Stimulated activated CD4-positive, alpha-beta T cell treated with anti-CD3 and anti-CD28 coated beads, Interleukin-1b, Interleukin-23, amount 100 ng/mL, for 4 hours (primary cell): Measurements from ENCODE around the gene ROBO1.
"Not testable (repeated sequence)": the region's sequence is repeated elsewhere in the genome, so short reads cannot be mapped to it uniquely, and the experiment has no call there.

Experiments used
- DNase-seq, 2 donors: peaks; one replicate each; pipeline ENCODE4 v3.0.0-alpha.2; 2020; ENCODE audit warnings: low read depth in 2 of 2

ROBO1 gene

GRCh38 chr3:79378064-79378463 lies 389.7 kb downstream of the ROBO1 start:
- no peak for DNase-seq

- DNase-seq, result no peak
Measured at GRCh38 chr3:79369306-79369705, 398.5 kb downstream of the ROBO1 start.

- DNase-seq, result no peak
Measured at GRCh38 chr3:79368403-79368802, 399.4 kb downstream of the ROBO1 start.

- no peak for DNase-seq
Measured at GRCh38 chr3:79367803-79368202, 400.0 kb downstream of the ROBO1 start.

GRCh38 chr3:79367066-79367465 lies 400.7 kb downstream of the ROBO1 start:
- DNase-seq, result no peak

GRCh38 chr3:79366414-79366813 lies 401.4 kb downstream of the ROBO1 start:
- no peak for DNase-seq

- DNase-seq, result no peak
Measured at GRCh38 chr3:79364784-79365183, 403.0 kb downstream of the ROBO1 start.

GRCh38 chr3:79362571-79363270 lies 405.1 kb downstream of the ROBO1 start:
- DNase-seq, result no peak

GRCh38 chr3:79361748-79362378 lies 405.9 kb downstream of the ROBO1 start:
- no peak for DNase-seq

- no peak for DNase-seq
Measured at GRCh38 chr3:79358327-79358726, 409.5 kb downstream of the ROBO1 start.

- DNase-seq, result no peak
Measured at GRCh38 chr3:79354179-79354688, 413.6 kb downstream of the ROBO1 start.

- DNase-seq, result no peak
Measured at GRCh38 chr3:79351699-79352098, 416.1 kb downstream of the ROBO1 start.

GRCh38 chr3:79344876-79345871 lies 422.6 kb downstream of the ROBO1 start:
- no peak for DNase-seq

- DNase-seq, result no peak
Measured at GRCh38 chr3:79341961-79342360, 425.8 kb downstream of the ROBO1 start.

- no peak for DNase-seq
Measured at GRCh38 chr3:79339846-79340245, 428.0 kb downstream of the ROBO1 start.

GRCh38 chr3:79337798-79338197 lies 430.0 kb downstream of the ROBO1 start:
- DNase-seq, result no peak

- DNase-seq, result no peak
Measured at GRCh38 chr3:79329154-79329553, 438.6 kb downstream of the ROBO1 start.

- no peak for DNase-seq
Measured at GRCh38 chr3:79326642-79327041, 441.2 kb downstream of the ROBO1 start.

- not testable (repeated sequence) for DNase-seq
Measured at GRCh38 chr3:79325833-79326383, 441.9 kb downstream of the ROBO1 start.

GRCh38 chr3:79317551-79318518 lies 450.0 kb downstream of the ROBO1 start:
- DNase-seq, result no peak

GRCh38 chr3:79314962-79315361 lies 452.8 kb downstream of the ROBO1 start:
- DNase-seq, result no peak
